ENCODE results near the gene GRB2.

DNA sequence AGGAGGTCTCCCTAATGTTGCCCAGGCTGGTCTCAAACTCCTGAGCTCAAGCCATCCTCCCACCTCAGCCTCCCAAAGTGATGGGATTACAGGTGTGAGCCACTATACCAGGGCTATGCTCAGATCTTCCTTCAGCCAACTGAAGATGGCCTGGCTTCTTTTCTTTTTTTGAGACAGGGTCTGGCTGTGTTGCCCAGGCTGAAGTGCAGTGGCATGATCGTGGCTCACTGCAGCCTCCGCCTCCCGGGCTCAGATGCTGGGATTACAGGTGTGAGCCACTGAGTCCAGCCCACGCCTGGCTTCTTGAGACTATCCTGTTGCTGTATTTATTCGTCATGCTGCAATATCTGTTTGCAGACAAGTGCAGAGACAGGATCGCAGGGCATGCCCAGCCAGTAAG, 120.4 kb downstream of the GRB2 start:
- TF ChIP-seq, protein P1, sequence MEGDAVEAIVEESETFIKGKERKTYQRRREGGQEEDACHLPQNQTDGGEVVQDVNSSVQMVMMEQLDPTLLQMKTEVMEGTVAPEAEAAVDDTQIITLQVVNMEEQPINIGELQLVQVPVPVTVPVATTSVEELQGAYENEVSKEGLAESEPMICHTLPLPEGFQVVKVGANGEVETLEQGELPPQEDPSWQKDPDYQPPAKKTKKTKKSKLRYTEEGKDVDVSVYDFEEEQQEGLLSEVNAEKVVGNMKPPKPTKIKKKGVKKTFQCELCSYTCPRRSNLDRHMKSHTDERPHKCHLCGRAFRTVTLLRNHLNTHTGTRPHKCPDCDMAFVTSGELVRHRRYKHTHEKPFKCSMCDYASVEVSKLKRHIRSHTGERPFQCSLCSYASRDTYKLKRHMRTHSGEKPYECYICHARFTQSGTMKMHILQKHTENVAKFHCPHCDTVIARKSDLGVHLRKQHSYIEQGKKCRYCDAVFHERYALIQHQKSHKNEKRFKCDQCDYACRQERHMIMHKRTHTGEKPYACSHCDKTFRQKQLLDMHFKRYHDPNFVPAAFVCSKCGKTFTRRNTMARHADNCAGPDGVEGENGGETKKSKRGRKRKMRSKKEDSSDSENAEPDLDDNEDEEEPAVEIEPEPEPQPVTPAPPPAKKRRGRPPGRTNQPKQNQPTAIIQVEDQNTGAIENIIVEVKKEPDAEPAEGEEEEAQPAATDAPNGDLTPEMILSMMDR (IDR thresholded peaks at IDR 0.05): no peak
- TF ChIP-seq POLR2A (IDR thresholded peaks at IDR 0.05): no peak

All from prostate gland (tissue), 2 donors.